Subcutaneous abdominal adipose tissue (tissue), 5 donors: ENCODE results near the gene BORCS8.
A peak's percentile ranks its signal among the peaks of the same experiment; 100 is the strongest.

Experiments
- H3K27ac ChIP-seq: one replicate; pipeline ENCODE4 v1.7.0; 2013; ENCODE audit warnings: low read depth, mild to moderate bottlenecking, inconsistent platforms, low read length, moderate library complexity
- H3K27me3 ChIP-seq, 5 donors: one replicate each; pipeline ENCODE4 v1.7.0; 2013; ENCODE audit warnings: low read length in 5 of 5, inconsistent platforms in 1 of 5; ENCODE audit not compliant: control insufficient read depth in 5 of 5, insufficient read depth in 4 of 5
- H3K36me3 ChIP-seq, 5 donors: one replicate each; pipeline ENCODE4 v1.7.0; 2013; ENCODE audit warnings: low read length in 5 of 5; ENCODE audit not compliant: control insufficient read depth in 5 of 5, insufficient read depth in 5 of 5
- H3K4me1 ChIP-seq, 5 donors: one replicate each; pipeline ENCODE4 v1.7.0; 2013; ENCODE audit warnings: low read length in 5 of 5, mild to moderate bottlenecking in 3 of 5, moderate library complexity in 1 of 5; ENCODE audit not compliant: control insufficient read depth in 5 of 5, insufficient read depth in 5 of 5
- H3K4me3 ChIP-seq, 5 donors: one replicate each; pipeline ENCODE4 v1.7.0; 2013; ENCODE audit warnings: low read length in 5 of 5, low read depth in 1 of 5
- H3K9ac ChIP-seq, 5 donors: one replicate each; pipeline ENCODE4 v1.7.0; 2013; ENCODE audit warnings: low read length in 5 of 5, mild to moderate bottlenecking in 4 of 5, moderate library complexity in 3 of 5
- H3K9me3 ChIP-seq, 5 donors: one replicate each; pipeline ENCODE4 v1.7.0; 2013; ENCODE audit warnings: low read length in 5 of 5; ENCODE audit not compliant: control insufficient read depth in 5 of 5
- donor health status: healthy.
- donor health status: healthy.
- donor health status: healthy.
- donor health status: healthy.
- donor health status: healthy.

Gene BORCS8

GRCh38 chr19:19170053-19170872 lies 21.7 kb downstream of the BORCS8 start, which contains the start of gene MEF2B:
Gene MEF2B, minus strand, starts transcription at chr19:19170263. Its CDS starts 19,528 bp downstream, at chr19:19150735.
- Histone ChIP-seq H3K27ac (no peak within 1 kb of the TSS), H3K27me3 (no peaks in the 10 kb centered on the region), H3K36me3 (no peaks in the 10 kb centered on the region), H3K9ac (peak within 1 kb of the TSS in 1 of 5 donors; percentile 56), H3K4me1 (peaks cover 0 to 42% (median 35%) of the 10 kb centered on the region in 5 donors), H3K9me3 (no peaks in the 10 kb centered on the region), H3K4me3 (peak within 1 kb of the TSS; percentile 11 to 53 (median 36))

- no peaks in the 10 kb centered on the region for H3K36me3 ChIP-seq
- H3K4me3 ChIP-seq, result peak overlapping the region; percentile 11 to 53 (median 36)
- no peak overlapping the region for H3K27ac ChIP-seq
- no peaks in the 10 kb centered on the region for H3K27me3 ChIP-seq
- peaks cover 0 to 36% (median 35%) of the 10 kb centered on the region in 5 donors for H3K4me1 ChIP-seq
- H3K9ac ChIP-seq, result peak overlapping the region in 1 of 5 donors; percentile 25
- H3K9me3 ChIP-seq, result no peaks in the 10 kb centered on the region
These were observed 22.5 kb downstream of the BORCS8 start for GRCh38 chr19:19169236-19170052.

- no peak overlapping the region for H3K9ac ChIP-seq
- H3K4me3 ChIP-seq, result no peak overlapping the region
- H3K9me3 ChIP-seq, result no peaks in the 10 kb centered on the region
- no peaks in the 10 kb centered on the region for H3K27me3 ChIP-seq
- H3K36me3 ChIP-seq, result no peaks in the 10 kb centered on the region
- no peak overlapping the region for H3K27ac ChIP-seq
- H3K4me1 ChIP-seq, result peaks cover 0 to 31% (median 30%) of the 10 kb centered on the region in 5 donors
These were observed 24.3 kb downstream of the BORCS8 start for GRCh38 chr19:19167612-19168011.

- H3K9ac ChIP-seq, result no peak overlapping the region
These were observed 26.6 kb downstream of the BORCS8 start for GRCh38 chr19:19165396-19165795.

GRCh38 chr19:19162495-19162894 lies 29.5 kb downstream of the BORCS8 start:
- no peaks in the 10 kb centered on the region for H3K4me1 ChIP-seq
- H3K27ac ChIP-seq, result no peak overlapping the region
- no peak overlapping the region for H3K9ac ChIP-seq
- H3K27me3 ChIP-seq, result no peaks in the 10 kb centered on the region
- H3K9me3 ChIP-seq, result no peaks in the 10 kb centered on the region
- H3K36me3 ChIP-seq, result no peaks in the 10 kb centered on the region
- H3K4me3 ChIP-seq, result no peak overlapping the region

More at GRCh38 chr19:19165396-19165795, 26.6 kb downstream of the BORCS8 start:
- H3K27ac ChIP-seq, result no peak overlapping the region
- no peak overlapping the region for H3K4me3 ChIP-seq
- H3K36me3 ChIP-seq, result no peaks in the 10 kb centered on the region
- no peaks in the 10 kb centered on the region for H3K9me3 ChIP-seq
- H3K27me3 ChIP-seq, result no peaks in the 10 kb centered on the region
- H3K4me1 ChIP-seq, result peaks cover 0 to 10% (median 8%) of the 10 kb centered on the region in 5 donors

GRCh38 chr19:19160461-19161035 lies 31.4 kb downstream of the BORCS8 start:
- no peak overlapping the region for H3K27ac ChIP-seq
- H3K9ac ChIP-seq, result no peak overlapping the region
- no peaks in the 10 kb centered on the region for H3K4me1 ChIP-seq
- H3K27me3 ChIP-seq, result no peaks in the 10 kb centered on the region
- peaks cover 0 to 7% (median 2%) of the 10 kb centered on the region in 5 donors for H3K36me3 ChIP-seq
- peaks cover 0 to 4% (median 3%) of the 10 kb centered on the region in 5 donors for H3K9me3 ChIP-seq
- no peak overlapping the region for H3K4me3 ChIP-seq

GRCh38 chr19:19159534-19159933 lies 32.4 kb downstream of the BORCS8 start:
- H3K27me3 ChIP-seq, result no peaks in the 10 kb centered on the region
- H3K27ac ChIP-seq, result no peak overlapping the region
- H3K4me1 ChIP-seq, result no peaks in the 10 kb centered on the region
- H3K4me3 ChIP-seq, result no peak overlapping the region
- H3K9me3 ChIP-seq, result peaks cover 0 to 4% (median 3%) of the 10 kb centered on the region in 5 donors
- H3K36me3 ChIP-seq, result peaks cover 0 to 7% (median 2%) of the 10 kb centered on the region in 5 donors
- no peak overlapping the region for H3K9ac ChIP-seq

- Histone ChIP-seq H3K4me3 (no peak overlapping the region), H3K9me3 (peaks cover 0 to 4% (median 3%) of the 10 kb centered on the region in 5 donors), H3K36me3 (peaks cover 0 to 7% (median 2%) of the 10 kb centered on the region in 5 donors), H3K9ac (no peak overlapping the region), H3K27ac (no peak overlapping the region), H3K27me3 (no peaks in the 10 kb centered on the region), H3K4me1 (no peaks in the 10 kb centered on the region)
These were observed 34.1 kb downstream of the BORCS8 start for GRCh38 chr19:19157808-19158207.

GRCh38 chr19:19155495-19156219 lies 36.3 kb downstream of the BORCS8 start:
- Histone ChIP-seq H3K27ac (no peak overlapping the region), H3K9ac (no peak overlapping the region), H3K4me1 (no peaks in the 10 kb centered on the region), H3K27me3 (no peaks in the 10 kb centered on the region), H3K36me3 (peaks cover 0 to 7% (median 2%) of the 10 kb centered on the region in 5 donors), H3K9me3 (peaks cover 0 to 4% (median 3%) of the 10 kb centered on the region in 5 donors), H3K4me3 (no peak overlapping the region)
